Fibroblast of villous mesenchyme (primary cell): Measurements from ENCODE around the gene NYAP2. TPM values are rescaled to one million over a fixed set of nuclear protein-coding genes. Genes with fewer than 3 reads are reported as not detected.
A peak's percentile ranks its signal among the peaks of the same experiment; 100 is the strongest.

ENCODE experiments used
- DNase-seq: peaks from one replicate; pipeline ENCODE4 v3.0.0-alpha.2; 2010; ENCODE audit warnings: low read depth
- H3K4me3 ChIP-seq: 2 replicates; pipeline ENCODE4 v1.5.1; 2011; ENCODE audit warnings: low read depth, mild to moderate bottlenecking, low read length
- CTCF ChIP-seq: IDR thresholded peaks from 2 replicates; pipeline ENCODE4 v1.5.1; 2012; ENCODE audit warnings: low read depth, mild to moderate bottlenecking, low read length; ENCODE audit not compliant: insufficient read depth
- total RNA-seq: library from RNA; depleted of rRNA; stranded (reverse); fragments of >200 nt; gene quantifications from 2 replicates; pipeline ENCODE4 v1.2.3, GENCODE V29; 2012

NYAP2 gene
- total RNA-seq, 1 donor: not detected

DNA sequence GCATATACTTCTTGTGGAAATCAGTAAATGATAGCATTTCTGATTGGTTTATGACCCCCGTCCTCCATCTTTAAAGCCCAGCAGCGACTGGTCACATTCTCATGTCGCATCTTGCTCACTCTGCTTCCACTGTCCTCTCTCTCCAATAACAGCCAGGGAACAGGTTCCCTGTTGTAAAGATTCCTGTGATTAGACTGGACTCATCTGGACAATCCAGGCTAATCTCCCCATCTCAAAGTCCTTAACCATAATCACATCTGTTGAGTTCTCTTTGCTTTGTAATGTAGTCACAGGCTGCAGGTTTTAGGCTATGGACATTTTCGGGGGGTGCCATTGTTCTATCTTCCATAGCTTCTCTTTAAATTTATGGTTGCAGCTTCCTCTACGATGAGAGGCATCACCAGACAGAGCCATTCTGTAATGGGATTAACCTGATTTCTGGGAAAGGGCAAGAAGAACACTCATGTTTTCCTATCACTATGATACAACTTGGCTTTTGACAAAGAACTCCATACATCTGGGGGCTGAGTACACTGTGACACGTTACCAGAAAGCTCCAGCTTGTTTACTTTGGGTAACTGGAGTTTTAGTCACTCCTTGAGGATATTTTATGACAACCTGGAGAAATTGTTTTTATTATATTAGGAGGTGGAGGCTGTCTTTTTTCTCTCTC, 159.0 kb downstream of the NYAP2 start:
- no peak overlapping the region for H3K4me3 ChIP-seq
- no peak for TF ChIP-seq CTCF
- DNase-seq: no peak

DNA sequence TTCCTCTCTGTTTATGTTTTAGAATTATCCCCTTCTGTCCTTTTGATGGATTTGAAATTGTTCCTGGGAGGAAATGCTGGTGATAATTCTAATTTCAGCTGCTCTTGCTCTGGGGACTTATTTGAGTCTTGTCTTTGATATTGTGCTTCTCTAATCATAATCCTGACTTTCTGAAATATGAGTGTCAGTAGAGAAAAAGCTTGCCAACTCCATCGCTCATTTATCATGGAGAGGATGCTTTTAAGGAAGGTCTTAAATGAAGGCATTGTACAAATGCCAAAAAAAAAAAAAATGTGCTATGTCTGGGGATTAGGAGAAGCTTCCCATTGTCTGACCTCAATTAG, 159.5 kb downstream of the NYAP2 start:
- no peak overlapping the region for H3K4me3 ChIP-seq
- no peak for TF ChIP-seq CTCF
- DNase-seq: no peak

DNA sequence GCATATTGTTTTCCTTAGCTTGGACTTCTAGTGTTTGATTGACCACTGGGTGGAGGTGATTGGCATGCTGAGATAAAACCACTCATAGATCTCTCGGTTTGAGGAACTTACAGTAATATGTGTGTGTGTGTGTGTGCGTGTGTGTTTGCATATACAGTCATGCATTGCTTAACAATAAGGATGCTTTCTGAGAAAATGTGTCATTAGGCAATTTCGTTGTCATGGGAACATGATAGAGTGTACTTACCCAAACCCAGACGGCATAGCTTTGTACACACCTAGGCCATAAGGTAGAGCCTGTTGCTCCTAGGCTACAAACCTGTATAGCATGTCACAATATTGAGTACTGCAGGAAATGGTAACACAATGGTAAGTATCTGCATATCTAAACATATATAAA, 167.3 kb downstream of the NYAP2 start:
- no peak overlapping the region for H3K4me3 ChIP-seq
- DNase-seq: no peak
- no peak for TF ChIP-seq CTCF

GRCh38 chr2:225569995-225570394, 170.5 kb downstream of the NYAP2 start:
- H3K4me3 ChIP-seq: no peak overlapping the region
- no peak for TF ChIP-seq CTCF
- DNase-seq: peak; percentile 2

GRCh38 chr2:225573603-225574002, 174.1 kb downstream of the NYAP2 start:
- TF ChIP-seq CTCF: no peak
- no peak for DNase-seq
- H3K4me3 ChIP-seq: no peak overlapping the region

GRCh38 chr2:225574582-225575138, 175.2 kb downstream of the NYAP2 start:
- H3K4me3 ChIP-seq: no peak overlapping the region
- no peak for DNase-seq
- TF ChIP-seq CTCF: no peak

GRCh38 chr2:225581135-225581534, 181.6 kb downstream of the NYAP2 start:
- DNase-seq: no peak
- TF ChIP-seq CTCF: no peak

More at GRCh38 chr2:225581135-225581534, 181.6 kb downstream of the NYAP2 start:
- H3K4me3 ChIP-seq: no peak overlapping the region
